Measurements from ENCODE around the gene TMEM26.

- TF ChIP-seq CTCF (IDR thresholded peaks at IDR 0.05), result no peak
- no peak for TF ChIP-seq POLR2A (IDR thresholded peaks at IDR 0.05)
These were observed 55.8 kb downstream of the TMEM26 start for GRCh38 chr10:61397175-61397986.

Data from heart left ventricle (tissue), 13 donors.